GM12875 (cell line): Measurements from ENCODE around the gene RNF114.

Source experiments
- H3K4me3 ChIP-seq: one replicate; pipeline ENCODE4 v1.5.1; 2011; ENCODE audit warnings: low read depth, low read length, control low read depth
- TF ChIP-seq, protein P1 (sequence below): IDR thresholded peaks from 2 replicates; pipeline ENCODE4 v1.5.1; 2011; ENCODE audit warnings: low read depth, mild to moderate bottlenecking, control low read depth, inconsistent platforms, low read length, moderate library complexity, borderline replicate concordance; ENCODE audit not compliant: insufficient read depth

The RNF114 gene

DNA sequence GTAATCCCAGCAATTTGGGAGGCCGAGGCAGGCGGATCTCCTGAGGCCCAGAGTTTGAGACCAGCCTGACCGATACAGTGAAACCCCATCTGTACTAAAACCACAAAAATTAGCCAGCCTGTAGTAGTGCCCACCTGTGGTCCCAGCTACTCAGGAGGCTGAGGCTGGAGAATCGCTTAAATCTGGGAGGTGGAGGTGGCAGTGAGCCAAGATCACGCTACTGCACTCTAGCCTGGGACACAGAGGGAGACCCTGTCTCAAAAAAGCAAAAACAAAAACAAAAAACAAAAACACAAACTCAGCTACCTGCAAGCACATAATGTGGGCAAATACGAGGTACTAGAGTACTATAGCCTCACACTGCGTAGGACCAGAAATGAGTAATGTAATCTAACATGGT lies 17.2 kb upstream of the RNF114 start:
- TF ChIP-seq, protein P1, sequence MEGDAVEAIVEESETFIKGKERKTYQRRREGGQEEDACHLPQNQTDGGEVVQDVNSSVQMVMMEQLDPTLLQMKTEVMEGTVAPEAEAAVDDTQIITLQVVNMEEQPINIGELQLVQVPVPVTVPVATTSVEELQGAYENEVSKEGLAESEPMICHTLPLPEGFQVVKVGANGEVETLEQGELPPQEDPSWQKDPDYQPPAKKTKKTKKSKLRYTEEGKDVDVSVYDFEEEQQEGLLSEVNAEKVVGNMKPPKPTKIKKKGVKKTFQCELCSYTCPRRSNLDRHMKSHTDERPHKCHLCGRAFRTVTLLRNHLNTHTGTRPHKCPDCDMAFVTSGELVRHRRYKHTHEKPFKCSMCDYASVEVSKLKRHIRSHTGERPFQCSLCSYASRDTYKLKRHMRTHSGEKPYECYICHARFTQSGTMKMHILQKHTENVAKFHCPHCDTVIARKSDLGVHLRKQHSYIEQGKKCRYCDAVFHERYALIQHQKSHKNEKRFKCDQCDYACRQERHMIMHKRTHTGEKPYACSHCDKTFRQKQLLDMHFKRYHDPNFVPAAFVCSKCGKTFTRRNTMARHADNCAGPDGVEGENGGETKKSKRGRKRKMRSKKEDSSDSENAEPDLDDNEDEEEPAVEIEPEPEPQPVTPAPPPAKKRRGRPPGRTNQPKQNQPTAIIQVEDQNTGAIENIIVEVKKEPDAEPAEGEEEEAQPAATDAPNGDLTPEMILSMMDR: no peak
- H3K4me3 ChIP-seq: no peak overlapping the region

- TF ChIP-seq, protein P1: no peak
- H3K4me3 ChIP-seq: no peak overlapping the region
Measured at GRCh38 chr20:49919461-49919860, 16.7 kb upstream of the RNF114 start.

- no peak overlapping the region for H3K4me3 ChIP-seq
- TF ChIP-seq, protein P1: no peak
Measured at GRCh38 chr20:49924247-49924646, 11.9 kb upstream of the RNF114 start.

- no peak overlapping the region for H3K4me3 ChIP-seq
- TF ChIP-seq, protein P1: no peak
Measured at GRCh38 chr20:49925901-49926454, 10.2 kb upstream of the RNF114 start.

- no peak overlapping the region for H3K4me3 ChIP-seq
- TF ChIP-seq, protein P1: peak; percentile 79
Measured at GRCh38 chr20:49928411-49929141, 7.6 kb upstream of the RNF114 start.

- H3K4me3 ChIP-seq: no peak overlapping the region
- TF ChIP-seq, protein P1: no peak
Measured at GRCh38 chr20:49929142-49929494, 7.1 kb upstream of the RNF114 start.

DNA sequence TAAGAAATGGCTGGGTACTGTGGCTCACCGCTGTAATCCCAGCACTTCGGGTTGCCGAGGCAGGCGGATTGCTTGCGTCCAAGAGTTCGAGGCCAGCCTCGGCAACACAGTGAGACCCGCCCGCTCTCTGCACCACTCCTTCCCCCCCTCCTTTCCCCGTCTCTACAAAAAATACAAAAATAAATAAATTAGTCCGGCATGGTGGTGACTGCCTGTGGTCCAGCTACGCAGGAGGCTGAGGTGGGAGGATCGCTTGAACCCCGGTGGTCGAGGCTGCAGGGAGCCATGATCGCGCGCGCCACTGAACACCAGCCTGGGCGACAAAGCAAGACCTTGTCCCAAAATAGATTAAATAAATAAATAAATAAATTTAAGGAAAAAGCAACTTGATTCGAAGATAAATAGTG lies 448 bp upstream of the RNF114 start:
- TF ChIP-seq, protein P1: no peak
- H3K4me3 ChIP-seq: peak overlapping the region; percentile 30
